HG03378 (cell line): Measurements from ENCODE around the gene CDH4.

Experiments
- ATAC-seq: cut with Tn5 transposase; IDR thresholded peaks from one replicate; pipeline ENCODE4 v1.9.1; 2021; ENCODE audit warnings: mild to moderate bottlenecking, moderate library complexity; ENCODE audit not compliant: unreplicated experiment

The CDH4 gene

DNA sequence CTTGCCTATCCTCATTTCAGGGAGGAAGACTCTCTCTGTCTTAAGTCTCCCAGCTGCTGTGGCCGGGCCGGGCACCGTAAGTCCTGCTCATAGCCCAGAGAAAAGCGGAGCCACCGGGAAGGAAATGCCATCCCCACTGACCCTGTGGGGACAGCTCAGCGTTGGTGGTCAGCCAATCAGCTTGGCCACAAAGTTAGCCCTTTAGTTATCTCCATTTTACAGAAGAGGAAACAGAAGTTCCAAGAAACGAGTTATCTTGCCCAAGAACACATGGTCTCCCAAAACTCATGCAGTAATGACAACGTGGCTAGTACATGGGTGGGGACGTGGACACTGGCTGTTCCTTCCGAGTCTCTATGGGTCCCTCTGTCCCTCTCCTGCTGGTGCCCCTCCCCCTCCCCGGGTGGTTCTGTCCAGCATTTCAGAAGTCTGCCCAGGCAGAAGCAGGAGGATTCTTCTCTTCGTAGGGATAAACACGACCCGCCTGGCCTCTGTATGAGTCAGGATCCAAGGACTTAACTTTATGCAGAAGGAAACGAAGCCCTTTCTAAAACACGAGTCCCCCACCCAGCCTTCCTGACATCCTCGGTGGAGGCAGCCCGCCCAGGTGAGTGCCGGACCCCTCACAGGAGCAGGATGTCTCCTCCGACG, 273.8 kb downstream of the CDH4 start:
- no peak for ATAC-seq

DNA sequence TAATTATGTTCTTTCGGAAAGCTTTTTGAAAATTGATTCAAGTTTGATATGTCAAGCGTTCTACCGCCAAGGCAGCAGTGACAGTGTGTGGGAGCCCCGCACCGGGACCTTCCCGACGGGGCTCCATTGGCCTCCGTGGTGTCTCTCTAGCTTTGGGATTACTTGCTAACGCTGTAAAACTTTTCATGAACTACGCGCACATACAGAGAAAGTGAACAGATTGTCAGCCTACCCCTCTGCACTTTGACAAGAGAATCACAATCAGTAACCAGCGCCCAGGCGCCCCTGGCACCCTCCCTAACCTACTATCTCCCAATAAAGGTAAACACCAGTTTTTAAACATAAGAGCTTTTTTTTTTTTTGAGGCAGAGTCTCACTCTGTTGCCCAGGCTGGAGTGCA, 274.8 kb downstream of the CDH4 start:
- no peak for ATAC-seq

DNA sequence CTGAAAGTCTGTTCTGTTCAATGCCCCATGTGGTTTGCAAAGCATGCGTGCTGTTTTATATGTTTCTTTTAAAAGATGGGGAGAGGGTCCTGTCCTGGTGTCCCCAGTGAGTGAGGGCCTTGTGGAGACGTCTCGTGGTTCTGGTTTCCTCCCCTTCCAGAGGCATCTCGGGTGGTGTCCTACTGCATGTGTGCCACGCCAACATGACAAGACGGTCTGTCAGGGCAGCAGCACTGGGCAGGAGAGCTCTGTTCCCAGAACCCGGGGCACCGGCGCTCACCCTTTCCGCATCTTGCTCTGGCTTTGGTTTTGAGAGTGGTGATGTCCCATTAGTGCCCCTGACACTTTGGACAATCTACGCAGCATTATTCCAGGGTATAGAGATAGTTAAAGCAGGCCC, 275.6 kb downstream of the CDH4 start:
- ATAC-seq = no peak

DNA sequence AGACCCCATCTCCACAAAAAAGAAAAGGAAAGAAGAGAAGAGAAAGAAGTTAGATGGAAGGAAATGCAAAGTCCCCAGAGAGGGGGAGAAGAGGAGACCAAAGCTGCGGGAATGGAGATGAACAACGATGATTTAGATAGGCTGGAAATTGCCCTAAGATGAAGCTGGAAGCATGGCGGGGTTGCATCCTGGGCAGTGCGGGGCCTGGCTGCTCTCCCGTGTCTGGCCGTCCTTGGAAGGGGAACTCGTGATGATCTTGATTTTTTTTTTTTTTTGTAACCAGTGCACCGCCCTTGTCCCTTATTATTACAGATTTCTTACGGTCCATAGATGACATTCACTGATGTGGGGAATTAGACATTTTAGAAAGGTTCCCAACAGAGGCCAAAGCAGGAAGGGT, 276.5 kb downstream of the CDH4 start:
- no peak for ATAC-seq

DNA sequence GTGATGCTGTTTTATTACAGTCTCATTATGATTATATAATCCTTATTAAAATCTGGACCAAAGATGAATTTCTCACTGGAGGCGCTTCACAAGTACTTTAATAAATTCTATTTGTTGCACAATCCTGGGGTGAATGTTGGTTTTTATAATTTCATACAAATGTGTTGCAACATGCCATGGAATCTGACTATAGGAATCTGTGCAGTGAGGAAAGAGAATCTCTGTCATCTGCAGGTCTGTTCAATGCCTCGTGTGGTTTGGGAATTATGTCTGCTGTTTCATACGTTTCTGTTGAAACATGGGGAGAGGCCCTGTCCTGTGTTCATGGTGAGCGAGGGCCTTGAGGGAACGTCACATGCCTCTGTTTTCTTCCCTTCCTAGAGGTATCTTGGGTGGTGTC, 277.3 kb downstream of the CDH4 start:
- no peak for ATAC-seq

DNA sequence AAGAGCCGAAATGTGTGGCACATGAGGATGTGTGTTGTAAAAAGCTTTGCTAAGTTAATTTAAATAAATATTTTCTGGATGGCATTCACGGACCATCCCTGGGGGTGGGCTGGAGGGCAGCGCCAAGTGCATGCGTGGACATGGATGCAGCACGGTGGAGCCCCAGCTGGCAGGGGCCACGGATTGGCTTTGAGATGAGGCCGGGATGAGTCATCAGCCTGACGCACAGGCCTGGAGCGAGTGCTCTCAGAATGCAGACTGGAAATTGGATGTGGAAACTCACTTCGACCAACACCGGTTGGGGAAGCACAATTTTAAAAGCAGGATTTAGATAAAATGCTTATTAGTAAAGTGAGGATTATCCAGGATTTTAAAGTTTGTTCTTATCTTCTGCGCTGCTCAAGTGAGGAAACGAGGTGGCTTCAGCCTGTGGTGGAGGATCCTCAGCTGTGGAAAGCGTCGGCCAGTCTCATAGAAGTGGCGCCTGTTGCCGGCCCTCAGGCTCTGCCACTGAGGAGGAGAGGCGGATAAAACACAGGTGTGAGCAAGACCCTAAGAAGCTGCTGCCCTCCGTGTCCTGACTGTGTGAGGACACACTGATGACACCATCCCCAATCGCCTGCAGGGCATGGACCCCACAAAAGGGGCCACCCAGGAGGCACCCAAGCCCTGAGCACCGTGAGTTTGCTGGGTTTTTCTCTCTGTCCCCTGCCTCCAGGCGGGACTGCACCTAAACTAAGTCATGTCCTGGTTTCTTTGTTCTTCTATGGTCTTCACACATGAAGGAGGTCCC, 279.7 kb downstream of the CDH4 start:
- no peak for ATAC-seq

DNA sequence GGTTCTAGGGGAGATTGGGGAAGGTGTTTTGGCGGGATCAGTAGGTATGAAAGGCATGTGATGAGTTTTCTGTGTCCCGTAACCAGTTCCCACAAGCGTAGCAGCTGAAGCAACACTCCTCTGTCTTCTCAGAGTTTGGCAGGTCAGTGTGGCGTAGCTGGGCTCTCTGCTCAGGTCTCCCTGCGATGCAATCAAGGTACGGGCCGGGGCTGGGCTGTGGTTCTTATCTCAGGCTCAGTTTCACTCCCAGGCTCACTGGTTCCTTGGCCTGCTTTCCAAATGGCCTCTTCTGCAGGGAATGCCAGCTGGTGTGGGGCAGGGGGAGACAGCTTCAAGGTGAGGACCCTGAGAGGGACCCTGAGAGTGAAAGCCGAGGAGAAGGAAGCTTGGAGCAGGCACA, 280.7 kb downstream of the CDH4 start:
- no peak for ATAC-seq

DNA sequence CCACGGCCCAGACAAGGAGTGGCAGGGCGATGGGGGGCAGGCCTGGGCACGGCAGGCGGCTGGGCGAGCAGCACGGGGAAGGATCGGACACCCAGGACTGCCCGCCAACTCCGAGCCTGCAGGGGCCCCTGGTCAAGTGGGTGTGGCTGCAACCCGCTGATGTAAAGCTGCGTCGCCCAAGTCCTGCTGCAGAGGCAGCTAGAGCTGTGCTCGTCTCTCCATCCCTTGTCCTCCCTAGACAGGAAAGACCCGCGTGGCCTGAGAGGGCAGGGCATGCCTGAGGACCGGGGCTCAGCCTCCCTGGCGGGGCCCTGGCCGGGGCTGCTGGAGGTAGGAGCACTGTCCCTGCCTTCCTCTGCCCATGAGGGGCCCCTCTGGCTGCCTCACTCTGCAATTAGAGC, 281.2 kb downstream of the CDH4 start:
- ATAC-seq = no peak

DNA sequence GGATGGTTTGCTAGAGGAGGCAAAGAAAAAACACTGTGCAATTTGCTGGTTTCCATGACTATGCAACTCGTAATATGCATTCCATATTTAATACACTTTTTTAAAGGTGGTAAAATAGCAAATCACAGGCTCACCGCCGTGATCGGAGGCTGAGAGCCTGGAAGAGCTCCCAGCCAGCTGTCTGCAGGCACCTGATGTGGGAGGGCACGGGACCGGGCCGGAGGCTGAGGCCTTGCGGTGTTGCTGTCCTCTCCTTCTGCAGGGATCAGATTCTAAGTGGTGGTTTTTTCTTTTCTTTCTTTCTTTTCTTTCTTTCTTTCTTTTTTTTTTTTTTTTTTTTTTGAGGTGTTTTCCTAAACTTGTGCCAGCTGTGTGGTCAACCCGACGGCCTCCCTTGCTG, 282.3 kb downstream of the CDH4 start:
- no peak for ATAC-seq

DNA sequence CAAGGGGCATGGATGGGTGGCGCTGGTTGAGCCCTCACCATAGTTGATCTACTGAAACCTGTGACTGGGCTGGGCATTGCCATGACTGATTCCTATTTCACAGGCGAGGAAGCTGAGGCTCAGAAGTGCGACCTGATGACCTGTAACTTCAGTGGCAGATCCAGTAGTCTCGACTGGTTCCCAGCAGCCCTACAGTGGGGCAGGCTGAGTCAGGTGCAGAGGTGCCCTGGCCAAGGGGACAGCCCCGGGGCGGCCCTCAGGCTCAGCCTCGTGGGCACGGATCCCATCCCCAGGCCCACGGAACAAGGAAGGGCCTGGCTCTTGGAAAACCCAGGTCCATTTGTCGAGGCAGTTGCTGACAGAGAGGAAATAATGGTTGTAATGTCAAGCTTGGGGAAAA, 283.0 kb downstream of the CDH4 start:
- ATAC-seq = no peak

DNA sequence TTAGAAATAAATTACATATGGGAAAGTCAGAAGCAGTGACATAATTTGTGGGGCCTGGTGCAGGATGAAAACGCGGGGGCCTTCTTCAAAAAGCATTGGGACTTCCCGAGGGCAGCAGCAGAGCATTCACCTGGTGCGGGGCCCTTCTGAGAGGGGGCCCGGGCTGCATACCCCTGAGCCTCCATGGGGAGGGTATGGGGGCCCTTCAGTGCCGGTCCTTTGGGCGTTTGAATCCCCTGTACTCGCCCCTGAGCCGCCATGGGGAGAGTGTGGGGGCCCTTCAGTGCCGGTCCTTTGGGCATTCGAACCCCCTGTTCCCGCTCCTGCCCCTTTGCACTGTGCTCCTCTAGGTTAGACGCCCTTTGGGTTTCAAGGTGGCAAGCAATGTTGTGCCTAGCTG, 283.5 kb downstream of the CDH4 start:
- ATAC-seq = no peak

DNA sequence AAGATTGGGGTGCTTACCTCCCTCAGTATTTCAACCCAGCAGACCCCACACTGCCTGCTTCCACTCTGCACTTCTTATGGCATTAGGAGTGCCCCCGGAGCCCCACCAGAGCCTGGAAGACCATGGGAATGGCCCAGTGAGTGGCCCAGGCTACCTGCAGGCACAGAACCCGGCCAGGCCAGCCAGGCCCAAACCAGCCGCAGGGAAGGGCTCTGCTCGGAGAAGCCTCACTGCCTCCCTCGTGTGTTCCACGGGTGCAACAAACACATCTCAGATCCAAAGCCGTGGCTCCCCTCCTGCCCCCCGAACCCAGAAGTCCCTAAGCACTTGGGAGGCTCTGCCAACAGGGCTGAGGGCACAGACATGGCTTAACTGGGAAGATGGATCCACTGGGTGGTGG, 283.9 kb downstream of the CDH4 start:
- ATAC-seq = no peak

DNA sequence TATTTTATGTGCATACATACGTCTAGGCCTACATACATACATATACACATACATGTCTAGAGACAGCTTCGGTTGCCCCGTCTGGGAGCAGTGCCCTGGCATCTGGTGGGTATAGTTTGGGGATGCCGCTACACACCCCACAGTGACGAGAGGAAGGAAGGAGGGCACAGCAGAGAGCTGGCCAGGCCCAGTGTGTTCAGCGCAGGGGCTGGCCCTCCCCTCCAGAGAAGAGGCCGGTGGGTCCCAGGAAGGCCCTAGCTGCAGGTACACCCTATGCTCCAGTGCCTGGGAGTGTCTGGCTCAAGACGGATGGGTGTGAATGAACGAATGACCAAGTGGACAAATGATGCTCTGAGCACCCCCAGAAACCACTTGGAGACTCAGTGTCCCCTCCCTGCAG, 284.6 kb downstream of the CDH4 start:
- ATAC-seq = no peak

DNA sequence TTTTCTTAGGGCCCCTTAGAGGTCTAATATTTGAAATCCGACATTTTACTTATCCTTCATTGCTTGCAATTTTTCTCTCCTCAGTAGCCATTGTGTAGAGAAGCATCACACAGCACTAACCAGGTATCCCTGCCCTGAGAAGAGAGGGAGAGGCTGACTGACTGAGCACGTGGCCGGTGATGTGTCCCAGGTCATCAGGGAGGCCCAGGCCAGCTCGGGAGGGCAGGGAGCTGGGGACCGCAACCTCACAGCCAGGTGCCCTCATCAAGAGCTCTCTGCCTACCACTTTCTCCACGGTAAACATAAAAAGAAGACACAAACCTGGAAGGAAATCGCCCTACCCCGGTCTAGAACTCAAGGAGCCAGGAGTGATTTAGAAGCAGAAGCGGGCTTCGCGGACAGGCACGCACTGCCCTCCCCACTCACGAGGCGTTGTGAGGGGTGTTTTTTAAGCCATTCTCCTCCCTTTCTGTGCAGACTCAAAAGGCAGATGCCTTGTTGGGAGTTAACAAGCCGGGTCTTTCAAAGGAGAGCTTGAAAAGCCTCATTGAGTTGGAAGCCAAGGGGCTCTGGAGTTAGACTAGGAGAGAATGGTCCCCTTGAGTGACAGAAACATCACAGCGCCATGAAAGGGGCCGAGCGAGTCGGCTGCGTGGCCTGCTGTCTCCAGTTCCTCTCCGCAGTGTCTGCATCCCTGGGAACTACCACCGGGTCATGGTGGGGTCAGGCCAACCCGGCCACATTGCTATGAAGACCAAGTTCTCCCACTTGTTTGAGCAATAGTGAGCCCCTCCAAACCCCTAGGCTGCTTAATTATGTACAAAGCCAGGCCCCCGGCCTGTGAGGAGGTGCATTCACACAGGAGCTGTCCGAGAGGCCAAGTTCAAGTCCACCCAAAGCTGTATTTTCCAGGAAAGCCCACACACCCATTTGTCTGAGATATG, 285.4 kb downstream of the CDH4 start:
- no peak for ATAC-seq

DNA sequence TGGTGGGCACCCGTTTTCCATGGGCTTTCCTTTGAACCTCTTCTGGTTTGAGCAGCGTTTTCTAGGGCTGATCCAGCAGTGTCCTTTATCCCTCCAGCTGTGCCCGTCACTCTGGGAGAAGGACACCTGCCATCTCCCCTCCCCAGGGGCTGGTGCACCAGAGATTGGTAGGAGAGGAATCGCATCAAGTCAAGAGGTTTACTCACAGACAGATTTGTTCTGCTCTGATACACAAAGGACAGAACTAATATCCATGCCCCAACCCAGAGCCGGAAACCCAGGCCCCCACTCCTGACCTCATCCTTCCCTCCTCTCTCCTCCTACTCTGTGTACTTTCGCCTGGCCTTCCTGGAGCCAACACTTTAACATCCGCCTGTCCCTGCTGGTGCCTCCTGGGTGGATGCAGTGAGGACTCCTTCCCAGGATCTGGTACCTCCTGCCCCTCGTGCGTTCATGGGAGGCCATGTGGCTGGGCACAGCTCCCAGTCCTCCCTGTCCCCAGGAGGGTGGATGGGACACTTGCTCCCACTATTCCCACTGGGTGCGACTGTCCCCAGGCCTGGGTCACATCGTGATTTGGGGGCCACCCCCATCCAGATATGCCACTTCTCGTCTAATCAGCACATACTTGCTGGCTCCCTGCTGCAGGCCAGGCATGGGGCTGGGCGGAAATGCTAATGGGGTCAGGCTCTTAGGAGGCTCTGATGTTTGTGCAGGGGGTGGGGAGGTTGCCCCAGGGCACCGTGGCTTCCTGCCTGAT, 286.3 kb downstream of the CDH4 start:
- ATAC-seq = no peak

DNA sequence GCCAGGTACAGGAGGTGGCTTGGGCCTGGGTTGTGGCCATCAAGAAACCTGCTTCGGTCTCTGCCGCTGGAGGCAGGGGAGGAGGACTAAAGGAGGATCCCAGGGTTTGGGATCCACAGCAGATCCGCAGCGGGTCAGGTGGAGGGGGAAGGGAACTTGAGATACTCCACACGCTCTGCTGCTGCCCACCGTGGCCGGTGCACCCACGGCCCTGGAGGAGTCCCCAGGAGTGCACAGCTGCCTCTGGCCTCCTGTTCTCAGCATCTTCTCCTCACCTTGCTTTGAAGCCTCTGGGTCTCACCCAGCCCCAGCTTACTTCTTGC, 286.8 kb downstream of the CDH4 start:
- no peak for ATAC-seq

DNA sequence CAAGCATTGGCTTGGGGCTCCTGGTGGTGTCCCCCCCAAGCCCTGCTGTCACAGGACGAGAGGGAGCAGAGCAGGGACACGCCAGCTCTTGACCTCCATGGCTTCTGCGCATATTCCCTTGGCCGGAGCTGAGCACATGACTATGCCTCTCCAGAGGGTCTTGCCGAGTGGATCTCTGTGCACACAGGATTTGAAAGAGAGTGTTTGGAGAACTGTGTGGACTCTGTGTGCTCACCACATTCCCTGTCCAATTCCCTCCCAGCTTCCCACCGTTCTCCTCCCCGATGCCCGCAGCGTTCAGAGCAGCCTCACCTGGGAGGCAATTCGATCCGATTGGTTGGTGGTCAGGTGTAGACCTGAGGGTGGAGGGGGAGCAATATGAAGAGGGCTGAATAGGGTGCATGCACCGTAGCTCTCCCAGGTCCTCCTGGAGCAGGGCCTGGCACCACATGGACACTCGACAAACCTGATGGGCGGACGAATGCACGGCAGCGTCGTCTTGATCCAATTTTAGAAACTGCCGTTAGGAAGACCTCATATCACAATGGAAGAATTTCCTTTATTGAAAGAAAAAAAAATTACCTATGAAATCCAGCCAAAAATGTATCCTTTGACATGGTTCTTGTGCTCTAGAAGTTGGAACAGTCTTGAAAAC, 287.8 kb downstream of the CDH4 start:
- ATAC-seq = no peak

DNA sequence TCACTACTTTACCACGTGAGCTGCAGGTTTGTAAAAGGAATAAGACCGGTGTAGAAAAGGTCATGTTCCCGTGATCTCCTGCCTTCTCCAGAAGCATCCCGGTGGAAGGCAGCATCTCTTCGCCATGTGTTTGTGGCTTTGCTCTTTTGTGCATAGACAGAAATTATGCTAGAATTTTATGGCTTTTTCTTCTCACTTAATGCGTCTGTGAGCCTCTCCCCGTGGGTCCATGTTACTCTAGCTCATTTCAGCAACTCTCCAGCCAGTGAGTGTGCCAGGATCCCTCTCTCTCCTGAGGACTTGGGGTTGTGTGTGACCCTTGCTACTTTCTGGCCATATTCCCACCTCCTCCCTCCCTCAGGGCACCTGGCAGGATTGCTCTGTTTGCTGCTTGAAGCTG, 289.5 kb downstream of the CDH4 start:
- no peak for ATAC-seq

DNA sequence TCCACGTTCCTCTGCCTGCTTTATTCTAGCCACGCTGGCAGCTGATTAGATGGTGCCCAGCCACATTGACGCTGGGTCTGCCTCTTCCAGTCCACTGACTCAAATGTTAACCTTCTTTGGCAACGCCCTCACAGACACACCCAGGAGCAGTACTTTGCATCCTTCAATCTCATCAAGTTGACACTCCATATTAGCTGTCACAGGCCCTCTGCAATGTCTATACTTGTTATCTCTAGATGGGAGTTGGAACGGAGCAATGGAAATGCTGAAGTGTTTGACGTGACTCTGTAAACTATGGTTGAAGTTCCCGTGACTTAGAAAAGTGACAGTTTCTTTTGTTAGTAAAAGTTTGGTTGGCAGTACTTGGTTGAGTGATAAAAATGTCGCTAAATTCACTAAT, 291.0 kb downstream of the CDH4 start:
- no peak for ATAC-seq

DNA sequence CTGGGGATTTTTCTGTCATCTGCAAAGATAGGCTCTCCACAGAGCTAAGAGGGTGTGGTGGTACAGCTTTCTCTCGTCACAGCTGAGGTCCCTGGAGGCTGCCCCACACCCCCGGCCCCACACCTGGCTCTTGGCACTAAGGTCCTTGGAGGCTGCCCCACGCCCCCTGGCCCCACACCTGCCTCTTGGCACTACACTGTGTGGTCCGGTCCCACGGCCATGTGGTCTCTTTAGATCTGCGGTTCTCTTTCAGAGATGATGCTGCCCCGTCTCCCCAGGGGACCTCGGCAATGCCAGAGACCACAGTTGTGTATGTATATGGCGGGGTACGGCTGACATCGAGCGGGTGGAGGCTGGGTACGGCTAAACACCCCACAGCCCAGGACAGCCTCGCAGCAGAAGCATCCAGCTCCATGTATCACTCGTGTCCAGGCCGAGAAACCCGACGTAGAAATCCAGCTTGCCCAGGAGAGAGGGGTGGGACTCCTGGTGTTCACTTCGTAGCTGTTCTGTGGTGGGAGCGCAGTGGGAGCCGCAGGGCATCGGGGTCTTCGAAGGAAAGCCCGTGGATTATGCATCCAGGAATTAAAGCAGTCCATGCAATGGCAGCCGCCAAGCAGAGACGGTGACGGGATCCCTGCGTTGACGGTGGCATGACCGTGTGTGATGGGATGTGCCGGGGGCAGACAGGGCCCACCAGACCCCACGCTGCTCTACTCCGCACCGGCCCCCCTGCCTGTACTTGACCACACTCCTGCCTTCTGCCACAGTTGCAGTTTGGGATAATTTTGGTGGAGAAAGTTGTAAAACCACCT, 292.1 kb downstream of the CDH4 start:
- no peak for ATAC-seq
